Tongue (tissue), 2 donors: ENCODE results near the gene SCFD1. TPM values are rescaled to one million over a fixed set of nuclear protein-coding genes. Genes with fewer than 3 reads are reported as not detected.

Experiments
- DNase-seq: peaks from one replicate; pipeline ENCODE4 v3.0.0-alpha.2; 2015
- total RNA-seq: library from RNA; depleted of rRNA; stranded (reverse); fragments of >200 nt; gene quantifications from one replicate; pipeline ENCODE4 v1.2.3, GENCODE V29; 2014

Gene SCFD1
- total RNA-seq, 1 donor from 2014 or later, result 129 TPM

DNA sequence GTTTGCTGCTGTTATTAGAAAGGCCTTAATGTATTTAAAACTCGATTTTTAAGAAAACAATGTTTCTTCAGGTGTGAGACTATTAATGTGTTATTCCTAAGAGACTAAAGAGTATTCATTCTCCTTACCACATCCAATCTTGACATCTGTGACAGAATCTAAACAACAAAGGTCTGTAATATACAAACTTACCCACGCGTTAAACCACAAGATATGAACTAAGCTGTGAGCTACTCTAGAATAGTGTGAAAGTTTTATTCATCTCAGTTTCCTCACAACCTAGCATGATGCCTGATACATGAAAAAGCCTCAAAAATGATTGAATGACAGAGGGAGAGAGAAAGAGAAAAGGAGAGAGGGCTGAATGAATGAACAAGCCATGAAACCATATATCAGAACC, 135.0 kb downstream of the SCFD1 start:
- DNase-seq, result no peak

DNA sequence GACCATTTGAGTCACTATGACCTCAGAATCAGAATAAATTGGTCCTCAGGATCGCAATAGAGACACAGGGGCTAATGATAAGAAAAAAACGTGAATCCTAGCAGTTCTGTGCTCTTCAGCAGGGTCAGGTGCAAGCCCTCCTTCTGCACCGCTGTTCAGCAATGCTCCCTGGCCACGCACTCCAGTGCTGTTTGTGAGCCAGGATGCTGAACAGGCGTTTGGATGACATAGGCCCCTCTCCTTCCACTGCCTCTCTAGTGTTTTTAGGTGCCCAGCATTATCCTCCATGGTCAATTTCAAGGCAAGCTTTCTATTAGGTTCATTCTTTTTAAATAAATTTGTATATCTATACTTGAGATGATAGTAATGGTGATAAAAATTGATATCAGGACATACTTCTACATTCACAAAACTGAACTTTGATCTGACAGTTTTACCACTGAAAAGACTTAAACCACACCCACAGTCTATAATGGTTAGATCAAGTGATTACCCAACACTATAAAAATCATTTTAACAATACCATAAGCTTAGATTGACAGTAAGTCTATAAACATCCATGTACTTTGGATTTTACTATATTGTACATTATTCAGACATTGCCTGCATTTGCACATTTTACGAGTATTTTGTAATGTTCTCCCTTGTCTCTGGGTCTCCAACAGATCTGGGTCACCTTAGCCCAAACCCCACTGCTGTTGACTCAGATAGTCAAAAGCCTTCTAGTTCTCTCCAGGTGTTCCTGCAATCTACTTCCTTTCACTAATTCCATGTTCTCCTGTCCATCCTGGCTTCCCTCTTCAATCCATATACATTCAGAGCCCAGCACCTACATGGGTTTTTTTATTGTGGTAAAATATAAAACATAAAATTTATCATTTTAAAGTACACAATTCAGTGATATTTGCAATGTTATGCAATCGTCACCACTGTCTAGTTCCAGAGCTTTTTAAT, 137.3 kb downstream of the SCFD1 start:
- DNase-seq, result no peak

DNA sequence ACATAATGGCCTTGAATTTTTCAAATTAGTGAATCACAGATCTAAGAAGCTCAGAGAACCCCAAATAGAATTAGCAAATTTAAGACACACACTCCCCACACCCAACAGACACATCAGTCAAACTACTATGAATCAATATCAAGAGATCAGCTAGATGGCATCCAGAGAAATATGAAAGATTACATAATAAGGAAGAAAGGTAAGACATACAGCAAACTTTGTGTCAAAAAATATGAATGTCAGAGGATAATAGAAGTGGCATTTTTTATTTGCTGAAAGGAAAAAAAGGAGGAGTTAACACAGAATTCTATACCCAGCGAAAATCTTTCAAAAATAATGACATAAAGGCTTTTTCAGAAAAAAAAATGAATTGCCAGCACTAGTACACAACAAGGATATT, 141.8 kb downstream of the SCFD1 start:
- DNase-seq, result no peak

DNA sequence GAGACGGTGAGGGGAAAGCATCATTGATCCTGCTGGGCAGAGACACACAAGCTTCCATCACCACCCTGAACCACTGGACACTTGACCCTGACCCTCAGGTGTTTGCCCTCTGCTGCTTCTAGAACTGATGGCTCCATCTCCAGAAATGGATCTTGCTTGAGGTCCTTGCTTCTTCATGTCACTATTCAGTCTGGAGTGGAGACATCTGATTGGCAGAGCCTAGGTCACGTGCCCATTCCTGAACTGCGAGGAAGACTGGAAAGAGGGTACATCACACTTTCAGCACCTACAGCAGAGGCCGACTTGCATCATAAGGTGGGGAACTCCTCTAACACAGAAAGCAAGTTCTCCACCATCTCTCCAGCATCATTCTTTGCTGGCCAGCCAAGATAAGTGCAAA, 145.5 kb downstream of the SCFD1 start:
- DNase-seq, result no peak

DNA sequence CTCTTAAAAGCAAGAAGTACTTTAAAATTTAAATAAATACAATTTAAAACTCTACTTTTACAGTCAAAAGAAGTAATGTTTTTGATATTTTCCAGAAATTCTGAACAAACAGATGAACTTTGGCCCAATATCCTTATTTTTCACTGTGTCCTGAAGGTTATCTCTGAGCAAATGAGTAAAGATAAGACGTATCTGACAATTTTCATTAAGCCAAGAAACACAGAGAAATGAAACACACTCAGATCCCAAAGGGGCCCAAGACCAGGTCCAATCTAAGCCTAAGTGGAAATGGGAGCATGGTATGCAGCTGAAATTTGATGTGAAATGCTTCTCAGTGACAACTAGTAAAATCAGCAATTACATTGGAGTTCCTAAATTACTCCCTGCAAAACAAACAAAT, 146.7 kb downstream of the SCFD1 start:
- no peak for DNase-seq

DNA sequence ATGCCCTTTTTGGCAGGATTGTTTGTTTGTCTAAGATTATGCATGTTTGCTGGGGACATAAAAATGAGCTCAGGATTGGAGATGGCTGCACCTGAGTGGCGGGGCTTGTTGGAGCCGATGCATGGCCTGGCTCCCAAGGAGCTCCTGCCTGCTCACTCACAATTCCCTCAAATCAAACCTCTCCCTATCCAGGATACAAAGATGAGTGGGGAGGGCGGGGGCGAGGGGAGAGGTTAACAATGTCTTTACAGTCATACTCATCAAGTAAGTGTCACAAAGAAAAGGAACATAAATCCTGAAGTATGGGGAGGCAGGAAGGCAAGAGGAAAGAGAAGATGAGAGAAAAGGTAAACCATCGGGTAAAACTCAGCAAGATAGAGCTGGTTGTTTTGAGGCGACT, 148.3 kb downstream of the SCFD1 start:
- no peak for DNase-seq

DNA sequence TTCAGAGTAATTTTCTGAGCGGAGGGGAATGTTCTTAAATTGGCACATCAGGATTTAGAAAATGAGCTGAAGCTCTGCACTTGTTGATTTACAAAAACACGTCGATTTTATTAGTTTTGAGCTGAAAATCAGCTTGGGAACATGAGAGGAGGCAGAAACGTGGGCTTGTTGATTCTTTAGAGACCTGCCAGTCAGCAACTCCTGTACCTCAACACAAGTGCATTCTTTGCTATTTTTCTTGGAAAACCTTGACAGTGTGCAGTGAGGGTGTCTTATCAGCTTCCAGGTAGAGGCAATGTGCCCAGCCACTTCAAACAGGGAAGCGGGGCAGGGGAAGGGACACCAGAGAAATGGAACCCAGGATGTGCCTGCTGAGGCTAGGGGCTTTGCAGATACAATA, 149.5 kb downstream of the SCFD1 start:
- DNase-seq, result no peak

DNA sequence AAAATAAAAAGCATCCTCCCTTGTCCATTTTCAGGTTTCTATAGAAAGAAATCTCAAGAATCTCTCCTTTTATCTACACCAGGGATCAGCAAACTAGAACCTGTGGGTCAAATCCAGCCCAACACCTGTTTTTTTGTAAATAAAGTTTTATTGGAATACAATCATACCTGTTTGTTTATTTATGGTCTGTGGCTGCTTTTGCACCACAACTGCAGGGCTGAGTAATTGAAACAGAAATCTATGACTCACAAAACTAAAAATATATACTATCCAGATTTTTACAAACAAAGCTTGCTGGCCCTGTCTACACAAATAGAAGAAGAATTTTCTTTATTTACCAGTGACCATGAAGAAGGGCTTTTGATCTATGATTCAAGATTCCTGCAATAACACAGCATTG, 157.1 kb downstream of the SCFD1 start:
- no peak for DNase-seq

Other genes with a start within 250 kb of the SCFD1 start
- gene G2E3, start 63.2 kb upstream of the SCFD1 start, total RNA-seq, result 32.4 TPM